ENCODE measurements around the gene KCNH3. TPM values are rescaled to one million over a fixed set of nuclear protein-coding genes. Genes with fewer than 3 reads are reported as not detected.

Gene KCNH3
- total RNA-seq, 1 donor from 2014 or later = 31.9 TPM

DNA sequence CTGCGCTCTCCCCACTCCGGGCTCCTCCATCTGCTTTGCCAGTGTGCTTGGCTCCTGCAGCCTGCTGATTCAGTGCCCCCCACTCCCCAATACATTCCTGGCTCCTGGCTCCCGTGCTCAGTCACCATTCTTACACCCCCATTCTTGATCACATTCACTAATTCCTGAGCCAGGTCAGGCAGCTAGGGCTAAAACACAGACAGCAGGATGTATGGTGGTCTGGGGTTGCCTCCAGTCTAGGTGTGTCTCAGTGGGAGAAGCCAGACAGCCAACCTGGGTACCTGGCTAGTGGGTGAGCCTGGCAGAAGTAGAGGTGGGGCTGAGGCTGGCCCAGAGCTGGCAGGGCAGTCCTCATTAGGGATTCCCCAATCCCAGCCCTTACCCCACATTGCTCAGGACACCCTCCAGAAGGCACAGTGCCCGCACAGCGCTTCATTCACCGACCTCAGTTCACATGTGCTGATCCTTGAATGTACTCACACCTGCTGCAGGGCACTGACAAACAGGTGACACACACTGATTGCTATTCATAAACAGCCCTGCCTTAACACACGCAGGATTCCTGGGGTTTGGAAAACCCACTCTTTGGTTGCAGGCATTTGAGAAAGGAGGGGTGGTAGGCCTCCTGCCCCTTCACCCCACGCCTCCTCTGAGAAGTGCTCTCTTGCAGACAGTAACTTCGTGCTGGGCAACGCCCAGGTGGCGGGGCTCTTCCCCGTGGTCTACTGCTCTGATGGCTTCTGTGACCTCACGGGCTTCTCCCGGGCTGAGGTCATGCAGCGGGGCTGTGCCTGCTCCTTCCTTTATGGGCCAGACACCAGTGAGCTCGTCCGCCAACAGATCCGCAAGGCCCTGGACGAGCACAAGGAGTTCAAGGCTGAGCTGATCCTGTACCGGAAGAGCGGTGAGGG is 1.7 kb downstream of the KCNH3 start:
- no peaks in the 10 kb centered on the region for H3K9me3 Mint-ChIP-seq (ENCODE audit: low read depth)
- peaks cover 20% of the 10 kb centered on the region for H3K4me1 Mint-ChIP-seq (ENCODE audit: low read depth)
- H3K27me3 Mint-ChIP-seq = peaks cover 71% of the 10 kb centered on the region
- no peak for DNase-seq (ENCODE audit: low spot score, unreplicated experiment)
- peaks cover 15% of the 10 kb centered on the region for H3K36me3 Mint-ChIP-seq (ENCODE audit: insufficient read depth)
- peak overlapping the region; percentile 5 for H3K27ac Mint-ChIP-seq
- TF ChIP-seq, protein P1, sequence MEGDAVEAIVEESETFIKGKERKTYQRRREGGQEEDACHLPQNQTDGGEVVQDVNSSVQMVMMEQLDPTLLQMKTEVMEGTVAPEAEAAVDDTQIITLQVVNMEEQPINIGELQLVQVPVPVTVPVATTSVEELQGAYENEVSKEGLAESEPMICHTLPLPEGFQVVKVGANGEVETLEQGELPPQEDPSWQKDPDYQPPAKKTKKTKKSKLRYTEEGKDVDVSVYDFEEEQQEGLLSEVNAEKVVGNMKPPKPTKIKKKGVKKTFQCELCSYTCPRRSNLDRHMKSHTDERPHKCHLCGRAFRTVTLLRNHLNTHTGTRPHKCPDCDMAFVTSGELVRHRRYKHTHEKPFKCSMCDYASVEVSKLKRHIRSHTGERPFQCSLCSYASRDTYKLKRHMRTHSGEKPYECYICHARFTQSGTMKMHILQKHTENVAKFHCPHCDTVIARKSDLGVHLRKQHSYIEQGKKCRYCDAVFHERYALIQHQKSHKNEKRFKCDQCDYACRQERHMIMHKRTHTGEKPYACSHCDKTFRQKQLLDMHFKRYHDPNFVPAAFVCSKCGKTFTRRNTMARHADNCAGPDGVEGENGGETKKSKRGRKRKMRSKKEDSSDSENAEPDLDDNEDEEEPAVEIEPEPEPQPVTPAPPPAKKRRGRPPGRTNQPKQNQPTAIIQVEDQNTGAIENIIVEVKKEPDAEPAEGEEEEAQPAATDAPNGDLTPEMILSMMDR (IDR thresholded peaks at IDR 0.05; ENCODE audit: unreplicated experiment) = no peak
- H3K4me3 Mint-ChIP-seq (ENCODE audit: low read depth) = peak overlapping the region; percentile 69

GRCh38 chr12:49541140-49541861 is 2.5 kb downstream of the KCNH3 start:
- Mint-ChIP-seq H3K27ac (no peak overlapping the region), H3K4me3 (ENCODE audit: low read depth) (peak overlapping the region; percentile 40), H3K9me3 (ENCODE audit: low read depth) (no peaks in the 10 kb centered on the region), H3K36me3 (ENCODE audit: insufficient read depth) (peaks cover 16% of the 10 kb centered on the region), H3K4me1 (ENCODE audit: low read depth) (peaks cover 19% of the 10 kb centered on the region), H3K27me3 (peaks cover 71% of the 10 kb centered on the region)
- DNase-seq (ENCODE audit: low spot score, unreplicated experiment) = no peak
- TF ChIP-seq, protein P1 (IDR thresholded peaks at IDR 0.05; ENCODE audit: unreplicated experiment) = no peak

DNA sequence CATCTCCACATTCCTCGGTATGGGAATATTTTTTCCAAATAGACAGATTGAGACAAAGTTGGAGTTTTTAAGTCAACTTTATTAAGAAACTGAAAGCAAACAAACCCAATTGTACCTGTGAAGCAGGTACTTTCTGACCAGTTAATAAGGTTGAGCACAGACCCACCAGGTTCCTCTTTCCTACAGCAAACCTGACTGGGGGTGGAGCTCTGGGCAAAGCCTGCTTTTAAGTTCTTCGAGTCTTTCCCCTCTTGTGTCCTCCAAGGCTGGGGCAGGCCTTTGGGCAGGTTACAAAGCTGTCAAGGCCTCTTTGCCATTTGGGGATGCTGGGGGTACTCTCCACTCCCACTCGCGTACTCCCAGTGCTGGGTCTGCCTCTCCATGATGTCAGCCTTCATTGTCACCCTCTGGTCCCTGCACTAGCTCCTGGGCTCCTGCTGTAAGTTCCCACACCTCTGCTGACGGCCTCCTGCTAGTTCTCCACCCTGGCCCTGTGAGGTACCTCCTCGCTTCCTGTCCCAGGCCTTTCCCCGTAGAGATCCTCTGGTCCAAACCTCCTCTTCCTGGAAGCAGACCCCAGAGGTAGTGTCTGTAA is 3.2 kb downstream of the KCNH3 start:
- H3K27ac Mint-ChIP-seq = no peak overlapping the region
- H3K27me3 Mint-ChIP-seq = peaks cover 67% of the 10 kb centered on the region
- H3K4me1 Mint-ChIP-seq (ENCODE audit: low read depth) = peaks cover 14% of the 10 kb centered on the region
- H3K36me3 Mint-ChIP-seq (ENCODE audit: insufficient read depth) = peaks cover 16% of the 10 kb centered on the region
- TF ChIP-seq, protein P1 (IDR thresholded peaks at IDR 0.05; ENCODE audit: unreplicated experiment) = no peak
- DNase-seq (ENCODE audit: low spot score, unreplicated experiment) = no peak
- H3K4me3 Mint-ChIP-seq (ENCODE audit: low read depth) = no peak overlapping the region
- H3K9me3 Mint-ChIP-seq (ENCODE audit: low read depth) = no peaks in the 10 kb centered on the region

GRCh38 chr12:49542592-49543160 is 3.8 kb downstream of the KCNH3 start:
- H3K4me3 Mint-ChIP-seq (ENCODE audit: low read depth) = no peak overlapping the region
- peaks cover 13% of the 10 kb centered on the region for H3K4me1 Mint-ChIP-seq (ENCODE audit: low read depth)
- TF ChIP-seq, protein P1 (IDR thresholded peaks at IDR 0.05; ENCODE audit: unreplicated experiment) = no peak
- no peak overlapping the region for H3K27ac Mint-ChIP-seq
- H3K27me3 Mint-ChIP-seq = peaks cover 68% of the 10 kb centered on the region
- no peaks in the 10 kb centered on the region for H3K9me3 Mint-ChIP-seq (ENCODE audit: low read depth)
- no peak for DNase-seq (ENCODE audit: low spot score, unreplicated experiment)
- peaks cover 16% of the 10 kb centered on the region for H3K36me3 Mint-ChIP-seq (ENCODE audit: insufficient read depth)
